Stimulated activated CD4-positive, alpha-beta T cell treated with anti-CD3 and anti-CD28 coated beads, Interleukin-12 subunit alpha, Interleukin-12 subunit beta, amount 100 ng/mL, for 4 hours (primary cell): ENCODE results near the gene LRCOL1.

ENCODE experiments used
- DNase-seq: peaks from one replicate; pipeline ENCODE4 v3.0.0-alpha.2; 2020

The LRCOL1 gene

DNA sequence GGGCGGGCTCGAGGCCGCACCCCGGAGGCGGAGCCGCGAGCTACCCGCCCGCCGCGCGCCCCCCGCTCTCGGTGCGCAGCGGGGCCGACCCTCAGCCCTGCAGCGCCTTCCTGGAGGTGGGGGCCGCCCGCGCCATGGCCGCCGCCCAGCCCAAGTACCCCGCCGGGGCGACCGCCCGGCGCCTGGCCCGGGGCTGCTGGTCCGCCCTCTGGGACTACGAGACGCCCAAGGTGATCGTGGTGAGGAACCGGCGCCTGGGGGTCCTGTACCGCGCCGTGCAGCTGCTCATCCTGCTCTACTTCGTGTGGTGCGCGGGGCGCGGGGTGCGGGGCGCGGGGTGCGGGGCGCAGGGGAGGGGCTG lies 8.3 kb upstream of the LRCOL1 start, which contains the start of gene P2RX2:
TSS of gene P2RX2 (plus strand) at position 94 of the 361 bp plus-strand sequence. CDS start at position 135, 41 bp downstream.
- DNase-seq = no peak

DNA sequence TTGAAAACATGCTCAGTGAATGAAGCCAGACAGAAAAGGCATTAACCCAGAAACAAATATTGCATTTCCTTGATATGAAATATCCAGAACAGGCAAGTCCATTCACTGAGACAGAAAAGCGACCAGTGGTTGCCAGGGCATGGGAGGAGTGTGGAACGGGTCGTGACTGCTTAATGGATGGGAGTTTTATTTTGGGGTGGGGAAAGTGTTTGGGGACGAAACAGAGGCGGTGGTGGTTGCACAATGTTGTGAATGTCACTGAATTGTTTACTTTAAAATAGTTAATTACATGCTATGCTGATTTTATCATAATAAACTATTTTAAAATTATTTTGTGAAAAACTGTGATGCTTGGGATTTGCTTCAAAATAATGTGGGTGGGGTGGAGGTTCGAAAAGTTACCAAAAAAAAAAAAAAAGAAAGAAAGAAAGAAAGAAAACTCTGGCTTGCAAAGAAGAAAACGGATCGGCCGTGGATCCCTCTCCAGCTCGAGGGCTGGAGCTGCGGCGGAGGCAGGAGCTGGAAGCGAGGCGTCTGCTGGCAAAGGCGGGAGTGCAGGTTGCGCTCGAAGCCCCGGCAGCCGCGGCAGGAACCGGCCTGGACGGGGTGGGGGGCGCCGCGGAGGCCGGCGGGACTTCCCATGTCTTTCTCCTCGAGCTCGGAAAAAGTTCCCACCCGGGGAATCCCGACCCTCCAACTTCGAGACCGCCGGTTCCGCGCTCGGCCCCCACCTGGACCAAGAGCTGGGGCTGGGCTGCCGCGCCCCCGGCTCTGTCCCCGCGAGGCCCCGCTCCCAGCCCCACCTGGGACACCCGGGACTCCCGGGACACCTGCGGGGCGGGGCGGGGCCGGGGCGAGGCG lies 7.7 kb upstream of the LRCOL1 start:
- no peak for DNase-seq

DNA sequence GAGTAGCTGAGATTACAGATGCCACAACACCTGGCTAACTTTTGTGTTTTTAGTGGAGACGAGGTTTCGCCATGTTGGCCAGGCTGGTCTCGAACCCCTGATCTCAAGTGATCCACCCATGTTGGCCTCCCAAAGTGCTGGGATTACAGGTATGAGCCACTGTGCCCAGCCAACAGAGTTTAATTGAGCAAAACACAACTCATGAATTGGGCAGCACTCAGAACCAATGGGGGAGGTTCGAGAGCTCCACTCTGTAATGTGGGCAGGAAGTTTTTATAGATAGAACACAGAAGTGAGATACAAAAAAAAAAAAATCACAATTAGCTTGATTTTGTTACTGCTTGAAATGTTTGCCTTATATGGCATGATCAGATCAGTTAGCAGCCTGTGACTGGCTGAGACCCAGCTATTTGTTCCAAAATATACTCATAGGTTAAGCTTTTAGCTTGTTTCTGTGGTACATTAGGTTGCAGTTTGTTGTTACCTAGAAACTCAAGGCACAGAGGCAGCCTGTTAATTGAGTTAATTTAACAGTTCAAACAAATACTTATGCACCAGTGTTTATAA lies 6.8 kb upstream of the LRCOL1 start:
- DNase-seq = no peak

GRCh38 chr12:132615579-132616038 lies 5.2 kb upstream of the LRCOL1 start:
- DNase-seq = no peak

GRCh38 chr12:132614861-132615578 lies 4.6 kb upstream of the LRCOL1 start:
- DNase-seq = peak; percentile 77

- DNase-seq = no peak
Observed at GRCh38 chr12:132614029-132614428, 3.6 kb upstream of the LRCOL1 start.

DNA sequence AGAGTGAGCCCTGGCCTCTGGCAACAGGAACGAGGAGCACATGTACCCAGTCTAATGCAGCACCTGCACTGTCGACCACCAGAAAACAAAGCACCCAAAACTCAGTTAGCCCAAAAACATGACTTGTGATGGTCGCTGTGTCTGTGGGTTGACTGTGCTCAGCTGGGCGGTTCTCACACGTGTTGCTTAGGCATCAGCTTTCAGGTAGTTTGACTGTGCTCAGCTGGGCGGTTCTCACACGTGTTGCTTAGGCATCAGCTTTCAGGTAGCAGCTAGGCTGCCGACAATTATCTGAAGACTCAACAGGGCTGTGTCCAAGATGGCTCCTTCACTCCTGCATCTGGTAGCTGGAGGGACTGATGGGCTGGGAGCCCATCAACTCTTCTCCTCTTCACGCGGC lies 1.2 kb upstream of the LRCOL1 start:
- DNase-seq = no peak

DNA sequence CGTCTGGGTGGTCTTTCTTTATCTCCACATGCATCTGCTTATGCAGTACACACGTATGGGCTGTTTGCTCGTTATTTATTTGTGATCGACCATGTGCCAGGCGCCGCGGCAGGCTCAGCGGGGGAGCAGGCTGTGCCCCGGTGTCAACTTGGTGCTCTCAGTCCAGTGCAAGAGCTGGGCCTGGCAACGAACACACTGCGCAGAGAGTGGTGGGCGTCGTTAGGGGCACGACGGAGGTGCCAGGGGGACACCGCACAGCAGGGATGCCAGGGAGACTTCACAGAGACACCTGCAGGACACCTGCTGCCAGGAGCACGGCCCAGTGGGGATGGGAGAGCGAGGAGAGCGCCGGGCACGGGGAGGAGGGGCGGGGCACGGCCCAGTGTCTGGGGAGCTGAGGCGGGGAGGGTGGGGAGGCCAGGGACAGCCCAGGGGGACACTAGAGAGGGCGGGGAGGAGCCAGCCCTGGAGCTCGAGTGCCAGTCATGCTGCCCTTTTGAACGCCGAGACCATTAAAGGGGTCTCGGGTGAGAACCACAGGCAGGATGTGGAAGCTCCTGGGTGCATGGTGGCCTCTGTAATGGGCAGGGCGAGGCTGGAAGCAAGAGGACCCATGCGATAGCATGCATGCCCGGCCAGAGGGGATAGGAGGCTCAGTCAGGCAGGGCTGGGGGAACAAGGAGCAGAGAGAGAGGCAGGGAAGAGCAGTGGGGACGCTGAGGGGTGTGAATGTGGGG lies 652 bp upstream of the LRCOL1 start:
- DNase-seq = no peak

DNA sequence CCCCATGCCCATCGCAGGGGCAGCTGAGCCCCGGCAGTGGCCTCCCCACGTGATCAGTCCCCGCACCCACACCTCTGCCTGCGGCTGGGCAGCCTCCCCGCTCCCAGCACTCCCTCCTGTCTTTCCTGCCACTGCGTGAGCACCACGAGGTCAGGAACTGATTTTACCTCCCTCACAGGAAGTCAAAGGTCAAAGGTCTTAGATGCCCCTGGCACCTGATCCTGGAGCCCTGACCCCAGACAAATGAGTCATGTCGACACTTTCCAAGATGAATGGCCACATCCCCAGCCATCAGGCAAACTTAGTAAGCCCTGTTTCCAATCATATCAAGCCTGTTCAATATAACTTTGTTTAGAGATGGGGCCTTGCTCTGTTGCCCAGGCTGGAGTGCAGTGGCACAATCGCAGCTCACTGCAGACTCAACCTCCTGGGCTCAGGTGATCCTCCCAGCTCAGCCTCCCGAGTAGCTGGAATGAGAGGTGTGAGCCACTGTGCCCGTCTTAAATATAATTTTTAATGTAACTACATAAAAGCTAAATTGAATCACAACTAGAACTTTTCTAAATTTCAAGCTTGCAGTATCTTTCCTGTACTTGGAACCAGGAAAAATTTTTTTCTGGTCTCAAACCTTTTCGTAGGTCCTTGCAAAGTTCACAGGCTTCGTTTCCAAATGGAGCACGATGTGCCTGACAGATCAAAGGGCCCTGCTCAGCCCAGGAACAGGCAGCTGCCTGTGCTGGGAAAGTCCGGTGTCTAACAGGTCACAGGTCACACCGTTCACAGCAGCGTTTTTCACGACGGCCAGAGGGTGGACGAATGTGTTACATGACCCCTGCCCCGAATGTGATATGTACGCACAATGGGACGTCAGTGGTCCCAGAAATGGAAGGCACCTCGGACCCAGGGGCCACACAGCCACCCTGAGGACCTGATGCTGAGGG lies 1.9 kb downstream of the LRCOL1 start:
- DNase-seq = no peak

DNA sequence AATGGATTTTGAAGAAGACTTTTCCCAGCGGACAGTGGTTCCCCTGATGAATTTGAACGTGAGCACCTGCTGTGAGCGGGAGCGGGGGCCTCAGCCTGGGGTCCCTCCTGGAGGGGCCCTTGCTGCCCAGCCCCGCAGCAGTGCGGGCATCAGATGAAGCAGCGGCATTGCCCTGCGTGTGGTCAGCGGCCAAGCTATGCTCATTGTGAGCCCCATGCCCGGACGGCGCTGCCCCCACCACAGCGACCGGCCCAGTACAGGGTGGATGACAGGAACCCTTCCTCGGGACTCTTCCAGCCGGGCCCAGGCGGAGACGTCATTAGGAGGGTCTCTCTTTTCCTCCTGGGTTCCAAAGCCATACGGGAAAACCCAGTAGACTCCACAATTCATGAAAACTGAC lies 3.5 kb downstream of the LRCOL1 start:
- no peak for DNase-seq

DNA sequence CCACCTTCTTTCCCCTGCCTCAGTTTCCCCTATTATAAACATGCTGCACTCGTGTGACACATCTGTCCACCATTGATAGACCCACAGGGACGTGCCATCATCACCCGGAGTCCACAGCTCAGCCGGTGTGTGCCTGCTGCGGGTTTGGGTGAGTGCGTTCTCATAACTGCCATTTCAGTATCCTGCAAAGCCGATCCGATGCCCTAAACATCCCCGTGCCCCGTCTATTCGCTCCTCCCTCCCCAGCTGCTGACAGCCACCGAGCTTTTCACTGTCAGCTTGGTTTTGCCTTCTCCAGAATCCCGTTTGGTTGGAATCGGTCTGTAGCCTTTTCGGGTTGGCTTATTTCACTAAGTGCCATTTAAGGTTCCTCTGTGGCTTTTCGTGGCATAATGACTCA lies 3.9 kb downstream of the LRCOL1 start:
- DNase-seq = no peak

DNA sequence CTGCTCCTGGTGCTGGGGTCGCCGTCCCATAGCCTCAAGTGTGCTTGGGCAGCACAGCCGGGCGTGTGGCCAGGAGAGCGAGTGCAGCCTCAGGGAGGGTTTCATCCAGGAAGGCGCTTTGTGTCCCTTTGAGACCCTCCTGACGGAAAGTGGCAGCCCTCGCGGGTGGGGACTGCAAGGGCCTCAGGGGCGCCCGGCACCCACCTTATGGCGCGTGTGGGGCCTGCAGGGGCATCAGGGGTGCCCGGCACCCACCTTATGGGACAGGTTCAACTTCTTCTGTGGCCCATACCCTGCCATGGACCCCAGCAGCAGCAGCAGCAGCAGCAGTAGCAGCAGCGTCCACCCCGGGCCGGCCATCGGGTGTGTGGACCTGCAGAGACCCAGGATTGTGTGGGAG lies 4.5 kb downstream of the LRCOL1 start:
- DNase-seq = no peak

GRCh38 chr12:132604668-132605441 lies 5.5 kb downstream of the LRCOL1 start:
- no peak for DNase-seq

GRCh38 chr12:132604151-132604618 lies 6.2 kb downstream of the LRCOL1 start:
- no peak for DNase-seq

GRCh38 chr12:132603240-132604150 lies 6.9 kb downstream of the LRCOL1 start:
- DNase-seq = no peak

GRCh38 chr12:132602572-132603239 lies 7.7 kb downstream of the LRCOL1 start:
- no peak for DNase-seq

GRCh38 chr12:132601171-132601883 lies 9.1 kb downstream of the LRCOL1 start:
- no peak for DNase-seq
